IMR-90 (cell line): ENCODE measurements around the gene KAT2B. TPM values are rescaled to one million over a fixed set of nuclear protein-coding genes. Genes with fewer than 3 reads are reported as not detected.

ENCODE experiments used
- ATAC-seq: fragments of 200-7000 bp; cut with Tn5 transposase; 2 replicates; pipeline ENCODE4 v1.9.1; 2020; ENCODE audit warnings: low read depth, mild to moderate bottlenecking, moderate library complexity
- BruUV-seq: library from RNA; stranded (reverse); fragments of 400-500 nt; replicated peaks from 2 replicates; lab custom pipeline; 2021; lab: Mats Ljungman, UMichigan
- CTCF ChIA-PET: fragments of 300-600 bp; formaldehyde crosslinking; extraction: SDS; loops from one replicate; lab custom pipeline; 2021; ENCODE audit warnings: antibody characterized with exemption; lab: Yijun Ruan, JAX
- POLR2A ChIA-PET: fragments of 300-600 bp; sonication (Branson Sonifier 250); formaldehyde crosslinking; loops from one replicate; lab custom pipeline; 2022; ENCODE audit warnings: antibody characterized with exemption; ENCODE audit not compliant: unreplicated experiment; lab: Charles Lee
- DNase-seq: peaks from one replicate; pipeline ENCODE4 v3.0.0; 2013
- H2AFZ ChIP-seq: replicated peaks from 2 replicates; pipeline ENCODE3; 2013; ENCODE audit warnings: low read length, mild to moderate bottlenecking; ENCODE audit not compliant: poor library complexity
- H2AK5ac ChIP-seq: 2 replicates; pipeline ENCODE4 v1.6.1; 2013; ENCODE audit warnings: low read depth, low read length, inconsistent platforms
- H2AK9ac ChIP-seq: replicated peaks from 2 replicates; pipeline ENCODE3; 2013; ENCODE audit warnings: mild to moderate bottlenecking, low read depth, low read length, moderate library complexity; ENCODE audit not compliant: poor library complexity
- H2BK120ac ChIP-seq: 2 replicates; pipeline ENCODE4 v1.6.1; 2013; ENCODE audit warnings: low read depth, low read length, inconsistent platforms
- H2BK15ac ChIP-seq: 3 replicates; pipeline ENCODE4 v1.6.1; 2013; ENCODE audit warnings: low read depth, low read length, inconsistent platforms
- H2BK20ac ChIP-seq: 2 replicates; pipeline ENCODE4 v1.6.1; 2013; ENCODE audit warnings: low read depth, mild to moderate bottlenecking, inconsistent platforms, low read length, moderate library complexity
- H2BK5ac ChIP-seq: 2 replicates; pipeline ENCODE4 v1.6.1; 2013; ENCODE audit warnings: mild to moderate bottlenecking, low read depth, low read length, inconsistent platforms; ENCODE audit not compliant: poor library complexity, severe bottlenecking
- H3K14ac ChIP-seq: replicated peaks from 2 replicates; pipeline ENCODE4 v1.6.1; 2013; ENCODE audit warnings: low read depth, low read length, inconsistent platforms
- H3K18ac ChIP-seq: 2 replicates; pipeline ENCODE4 v1.6.1; 2013; ENCODE audit warnings: low read depth, low read length, control low read depth
- H3K23ac ChIP-seq: 2 replicates; pipeline ENCODE4 v1.6.1; 2013; ENCODE audit warnings: low read depth, low read length, inconsistent platforms
- H3K27ac ChIP-seq: 2 replicates; pipeline ENCODE4 v1.5.1; 2013; ENCODE audit warnings: mild to moderate bottlenecking, control low read depth, low read length; ENCODE audit not compliant: insufficient read depth
- H3K27me3 ChIP-seq: 2 replicates; pipeline ENCODE4 v1.6.1; 2013; ENCODE audit warnings: low read length; ENCODE audit not compliant: control insufficient read depth, insufficient read depth
- H3K36me3 ChIP-seq: 2 replicates; pipeline ENCODE4 v1.6.1; 2013; ENCODE audit warnings: low read length, mixed read lengths; ENCODE audit not compliant: control insufficient read depth, insufficient read depth
- H3K4ac ChIP-seq: 2 replicates; pipeline ENCODE4 v1.6.1; 2013; ENCODE audit warnings: low read depth, low read length, inconsistent platforms
- H3K4me1 ChIP-seq: 2 replicates; pipeline ENCODE4 v1.6.1; 2013; ENCODE audit warnings: low read length, mixed read lengths; ENCODE audit not compliant: control insufficient read depth, insufficient read depth
- H3K4me2 ChIP-seq: 2 replicates; pipeline ENCODE4 v1.6.1; 2013; ENCODE audit warnings: low read depth, mild to moderate bottlenecking, control low read depth, low read length, moderate library complexity
- H3K4me3 ChIP-seq: 2 replicates; pipeline ENCODE4 v1.5.1; 2013; ENCODE audit warnings: low read depth, mild to moderate bottlenecking, control low read depth, low read length, moderate library complexity; ENCODE audit not compliant: insufficient read depth
- H3K56ac ChIP-seq: 2 replicates; pipeline ENCODE4 v1.6.1; 2013; ENCODE audit warnings: low read length, inconsistent platforms; ENCODE audit not compliant: insufficient read depth; ENCODE audit errors: extremely low read depth
- H3K79me1 ChIP-seq, 2 experiments: 2 replicates each; pipeline ENCODE4 v1.6.1; 2013; ENCODE audit warnings: low read length in 2 of 2, inconsistent platforms in 1 of 2, low read depth in 1 of 2
- H3K9ac ChIP-seq: 2 replicates; pipeline ENCODE4 v1.6.1; 2013; ENCODE audit warnings: low read depth, low read length, control low read depth
- H3K9me1 ChIP-seq: 2 replicates; pipeline ENCODE4 v1.6.1; 2013; ENCODE audit warnings: low read length, inconsistent platforms; ENCODE audit not compliant: insufficient read depth
- H3K9me3 ChIP-seq: 2 replicates; pipeline ENCODE4 v1.6.1; 2013; ENCODE audit warnings: low read length; ENCODE audit not compliant: control insufficient read depth, insufficient read depth
- H4K20me1 ChIP-seq: 2 replicates; pipeline ENCODE4 v1.6.1; 2013; ENCODE audit warnings: low read length, inconsistent platforms; ENCODE audit not compliant: insufficient read depth
- H4K5ac ChIP-seq: 2 replicates; pipeline ENCODE4 v1.6.1; 2013; ENCODE audit warnings: mild to moderate bottlenecking, low read depth, low read length, control low read depth
- H4K8ac ChIP-seq, 2 experiments: 2 replicates each; pipeline ENCODE4 v1.6.1; 2013; ENCODE audit warnings: low read depth in 2 of 2, low read length in 2 of 2, control low read depth in 1 of 2, inconsistent platforms in 1 of 2
- H4K91ac ChIP-seq: 2 replicates; pipeline ENCODE4 v1.6.1; 2013; ENCODE audit warnings: low read depth, low read length, inconsistent platforms; ENCODE audit not compliant: insufficient read depth
- BHLHE40 ChIP-seq: fragments of 150-350 bp; IDR thresholded peaks from 2 replicates; pipeline ENCODE4 v1.6.1; 2016; ENCODE audit warnings: mild to moderate bottlenecking, low read depth, low read length
- CEBPB ChIP-seq: IDR thresholded peaks from 2 replicates; pipeline ENCODE4 v1.6.1; 2012; ENCODE audit warnings: low read depth, low read length, improper control_type of control experiment
- MAFK ChIP-seq: IDR thresholded peaks from 2 replicates; pipeline ENCODE4 v1.6.1; 2012; ENCODE audit warnings: low read depth, low read length, improper control_type of control experiment
- RAD21 ChIP-seq: IDR thresholded peaks from 2 replicates; pipeline ENCODE4 v1.6.1; 2012; ENCODE audit warnings: low read length, improper control_type of control experiment
- WGBS, 2 experiments: methylation state at CpG; one replicate each; pipeline versions ENCODE4 v1.1.5 to v1.1.7; 2013; ENCODE audit warnings: missing lambda C conversion rate in 2 of 2; ENCODE audit not compliant: insufficient read length in 1 of 2; ENCODE audit errors: extremely low coverage in 2 of 2; 5-methylcytosine and 5-hydroxymethylcytosine counted together
- dilution Hi-C: fragments of 300-500 bp; cut with HindIII; formaldehyde crosslinking; loops from one replicate; pipeline ENCODE4 v1.14.3; 2018; ENCODE audit warnings: low sequenced_read_pairs; ENCODE audit not compliant: unreplicated experiment
- in situ Hi-C: fragments of 300-500 bp; cut with MboI; formaldehyde crosslinking; loops from 3 replicates; pipeline ENCODE4 v1.14.3; 2019; ENCODE audit warnings: low sequenced_read_pairs, inconsistent platforms, mixed read lengths
- intact Hi-C: fragments of 100-400 bp; cut with micrococcal nuclease; formaldehyde crosslinking; loops from 2 replicates; pipeline ENCODE4 v1.10.0; 2022
- polyA plus RNA-seq, 3 experiments: library from polyadenylated mRNA; depleted of rRNA; stranded (reverse); fragments of >200 nt; gene quantifications; 2 replicates each; pipeline ENCODE4 v1.2.3, GENCODE V29; 2012; ENCODE audit warnings: low replicate concordance in 1 of 3
- total RNA-seq: library from RNA; depleted of rRNA; stranded (reverse); fragments of >200 nt; gene quantifications from 2 replicates; pipeline ENCODE4 v1.2.3, GENCODE V29; 2012

KAT2B gene
- total and polyA plus RNA-seq, 2 of the 4 experiments (the other 2 are of a cell fraction) = 2.0 to 2.2 TPM

GRCh38 chr3:20104167-20104661 lies 64.0 kb downstream of the KAT2B start:
- H4K91ac ChIP-seq = no peak overlapping the region
- H2BK120ac ChIP-seq = no peak overlapping the region
- H3K4me1 ChIP-seq = peaks cover 2% of the 10 kb centered on the region; the same call in 1 of the 2 replicates
- intact Hi-C loops (no loop called here), dilution Hi-C loops (no loop called here), in situ Hi-C loops (no loop called here)
- H4K5ac ChIP-seq = no peak overlapping the region
- H3K27ac ChIP-seq = no peak overlapping the region
- H3K36me3 ChIP-seq = no peaks in the 10 kb centered on the region
- H3K18ac ChIP-seq = no peak overlapping the region
- DNase-seq = no peak
- no CpG with 5 or more reads among the region's 5 CpGs for WGBS, 2 experiments
- H2AK9ac ChIP-seq = no peak overlapping the region
- H2BK5ac ChIP-seq = no peak overlapping the region
- no peak overlapping the region for H3K14ac ChIP-seq
- no peaks in the 10 kb centered on the region for H4K20me1 ChIP-seq
- no peak overlapping the region for H3K4me3 ChIP-seq
- H4K8ac ChIP-seq = no peak overlapping the region
- BruUV-seq = no TSS peak
- TF ChIP-seq BHLHE40 (no peak), CEBPB (no peak), RAD21 (no peak), MAFK (no peak)
- H3K4me2 ChIP-seq = no peak overlapping the region
- no peak overlapping the region for H3K23ac ChIP-seq
- no peaks in the 10 kb centered on the region for H3K27me3 ChIP-seq
- ATAC-seq = no peak
- H3K9me1 ChIP-seq = no peaks in the 10 kb centered on the region
- no peak overlapping the region for H2AK5ac ChIP-seq
- no peak overlapping the region for H2BK15ac ChIP-seq
- H3K9me3 ChIP-seq = no peaks in the 10 kb centered on the region
- H3K4ac ChIP-seq = no peak overlapping the region
- H2BK20ac ChIP-seq = no peak overlapping the region
- no peak overlapping the region for H3K56ac ChIP-seq
- ChIA-PET POLR2A (no interaction called here), CTCF (interaction anchor here (1.2 kb wide), 1 partner anchor 10 kb away, joined by 3 read pairs; no protein-coding TSS in a partner anchor)
- no peaks in the 10 kb centered on the region for H3K79me1 ChIP-seq
- H3K9ac ChIP-seq = no peak overlapping the region
- H2AFZ ChIP-seq = no peak overlapping the region
